Calu3 (cell line): ENCODE data around the gene CDH4. TPM values are rescaled to one million over a fixed set of nuclear protein-coding genes. Genes with fewer than 3 reads are reported as not detected.
"Not testable (repeated sequence)": the region's sequence is repeated elsewhere in the genome, so short reads cannot be mapped to it uniquely, and the experiment has no call there.

ENCODE experiments used
- BruUV-seq: library from RNA; stranded (reverse); fragments of 400-500 nt; replicated peaks from 2 replicates; lab custom pipeline; 2021; lab: Mats Ljungman, UMichigan
- CTCF ChIA-PET: fragments of 300-600 bp; sonication (Branson Sonifier 250); formaldehyde crosslinking; loops from one replicate; lab custom pipeline; 2022; ENCODE audit warnings: antibody characterized with exemption; lab: Charles Lee
- DNase-seq: peaks from one replicate; pipeline ENCODE4 v3.0.0; 2022
- H3K27ac Mint-ChIP-seq: one replicate; pipeline ENCODE4 v1.8.0; 2022; ENCODE audit warnings: mixed read lengths; ENCODE audit not compliant: unreplicated experiment
- H3K27me3 Mint-ChIP-seq: one replicate; pipeline ENCODE4 v1.8.0; 2022; ENCODE audit warnings: mixed read lengths; ENCODE audit not compliant: unreplicated experiment
- H3K36me3 Mint-ChIP-seq: one replicate; pipeline ENCODE4 v1.8.0; 2022; ENCODE audit warnings: mild to moderate bottlenecking, moderate library complexity, mixed read lengths; ENCODE audit not compliant: insufficient read depth, unreplicated experiment
- H3K4me1 Mint-ChIP-seq: one replicate; pipeline ENCODE4 v1.8.0; 2022; ENCODE audit warnings: mild to moderate bottlenecking, low read depth, mixed read lengths; ENCODE audit not compliant: unreplicated experiment
- H3K4me3 Mint-ChIP-seq: one replicate; pipeline ENCODE4 v1.8.0; 2022; ENCODE audit warnings: mild to moderate bottlenecking, low read depth, moderate library complexity, mixed read lengths; ENCODE audit not compliant: unreplicated experiment
- H3K9me3 Mint-ChIP-seq: one replicate; pipeline ENCODE4 v1.8.0; 2022; ENCODE audit warnings: low read depth, mixed read lengths; ENCODE audit not compliant: unreplicated experiment
- CTCF ChIP-seq: fragments of 200-600 bp; IDR thresholded peaks from one replicate; pipeline ENCODE4 v1.8.0; 2022; ENCODE audit warnings: antibody characterized with exemption; ENCODE audit not compliant: unreplicated experiment
- intact Hi-C: fragments of 100-400 bp; cut with micrococcal nuclease; formaldehyde crosslinking; loops from one replicate; pipeline ENCODE4 v1.10.0; 2022; ENCODE audit not compliant: unreplicated experiment
- total RNA-seq: library from RNA; stranded (reverse); gene quantifications from 2 replicates; pipeline ENCODE4 v1.2.3, GENCODE V29; 2022

CDH4 gene
- total RNA-seq, 1 experiment from 2014 or later: not detected

- no peaks in the 10 kb centered on the region for H3K9me3 Mint-ChIP-seq
- BruUV-seq: no TSS peak
- DNase-seq: no peak
- TF ChIP-seq CTCF: no peak
- H3K27me3 Mint-ChIP-seq: peaks cover 45% of the 10 kb centered on the region
- H3K4me1 Mint-ChIP-seq: no peaks in the 10 kb centered on the region
- H3K4me3 Mint-ChIP-seq: no peak overlapping the region
- no peak overlapping the region for H3K27ac Mint-ChIP-seq
- H3K36me3 Mint-ChIP-seq: no peaks in the 10 kb centered on the region
- intact Hi-C loops: no loop called here
- CTCF ChIA-PET: no interaction called here
Measured at GRCh38 chr20:61853073-61854005, 601.3 kb downstream of the CDH4 start.

GRCh38 chr20:61854538-61854937 is 602.5 kb downstream of the CDH4 start:
- peaks cover 33% of the 10 kb centered on the region for H3K27me3 Mint-ChIP-seq
- H3K36me3 Mint-ChIP-seq, intact Hi-C loops, H3K27ac Mint-ChIP-seq, DNase-seq, H3K4me1 Mint-ChIP-seq, BruUV-seq, H3K9me3 Mint-ChIP-seq, H3K4me3 Mint-ChIP-seq, CTCF ChIA-PET: not testable (repeated sequence)

GRCh38 chr20:61855286-61855685 is 603.2 kb downstream of the CDH4 start:
- H3K9me3 Mint-ChIP-seq: no peaks in the 10 kb centered on the region
- H3K4me3 Mint-ChIP-seq: no peak overlapping the region
- no peak overlapping the region for H3K27ac Mint-ChIP-seq
- no peak for TF ChIP-seq CTCF
- H3K4me1 Mint-ChIP-seq: no peaks in the 10 kb centered on the region
- no peaks in the 10 kb centered on the region for H3K36me3 Mint-ChIP-seq
- peaks cover 26% of the 10 kb centered on the region for H3K27me3 Mint-ChIP-seq
- intact Hi-C loops: no loop called here
- CTCF ChIA-PET: no interaction called here
- no TSS peak for BruUV-seq
- DNase-seq: no peak

GRCh38 chr20:61856626-61857413 is 604.8 kb downstream of the CDH4 start:
- Mint-ChIP-seq H3K36me3 (no peaks in the 10 kb centered on the region), H3K9me3 (no peaks in the 10 kb centered on the region), H3K27me3 (peaks cover 11% of the 10 kb centered on the region), H3K4me1 (no peaks in the 10 kb centered on the region), H3K4me3 (no peak overlapping the region), H3K27ac (no peak overlapping the region)
- BruUV-seq: no TSS peak
- intact Hi-C loops: no loop called here
- TF ChIP-seq CTCF: no peak
- no peak for DNase-seq
- CTCF ChIA-PET: no interaction called here
